ENCODE data around the gene SH3RF3.
A peak's percentile ranks its signal among the peaks of the same experiment; 100 is the strongest.

SH3RF3 gene

DNA sequence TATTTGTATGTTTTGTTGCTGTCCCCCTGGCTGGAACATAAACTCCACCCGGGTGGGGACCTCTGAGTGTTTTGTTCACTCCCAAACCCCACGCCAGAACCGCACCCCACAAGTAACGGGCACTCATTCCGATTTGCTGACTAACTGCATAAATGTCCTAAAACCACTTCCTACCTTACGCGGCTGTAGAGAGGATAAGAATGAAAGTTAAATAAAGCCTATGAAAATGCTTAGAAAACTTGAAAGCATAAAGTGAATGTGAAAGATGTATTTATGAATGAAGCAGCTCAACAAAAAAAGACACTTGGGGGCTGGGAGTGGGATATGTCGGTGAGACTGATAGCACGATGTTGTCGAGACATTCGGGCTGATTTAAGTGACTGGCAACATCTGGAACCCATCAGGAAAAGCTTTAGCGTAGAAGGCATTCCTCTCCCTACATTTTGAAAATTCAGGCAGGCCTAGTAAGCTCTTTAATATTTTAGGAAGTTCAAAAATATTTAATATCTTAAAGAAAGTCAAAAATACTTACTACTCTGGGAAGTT lies 206.7 kb downstream of the SH3RF3 start:
- DNase-seq (ENCODE audit: low read depth in 2 of 2): no peak

DNA sequence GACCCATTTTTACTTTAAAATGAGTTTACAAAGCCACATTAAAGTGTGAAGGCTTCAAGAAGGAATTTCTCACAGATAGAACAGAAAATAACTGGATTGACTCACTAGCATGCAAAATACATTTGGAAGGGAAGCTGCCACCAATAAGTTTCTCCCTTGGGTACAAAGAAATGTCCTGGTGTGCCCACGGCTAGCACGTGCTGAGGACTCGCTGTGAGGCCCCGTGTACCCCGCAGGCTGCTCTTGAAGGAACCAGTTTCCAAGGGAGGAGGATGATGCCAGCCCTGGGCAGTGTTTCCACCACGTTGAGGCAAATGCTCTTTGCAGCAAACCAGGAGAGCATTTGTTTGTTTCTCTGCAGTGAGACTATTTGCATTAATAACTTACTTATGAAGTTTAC lies 207.3 kb downstream of the SH3RF3 start:
- DNase-seq (ENCODE audit: low read depth in 2 of 2): no peak

DNA sequence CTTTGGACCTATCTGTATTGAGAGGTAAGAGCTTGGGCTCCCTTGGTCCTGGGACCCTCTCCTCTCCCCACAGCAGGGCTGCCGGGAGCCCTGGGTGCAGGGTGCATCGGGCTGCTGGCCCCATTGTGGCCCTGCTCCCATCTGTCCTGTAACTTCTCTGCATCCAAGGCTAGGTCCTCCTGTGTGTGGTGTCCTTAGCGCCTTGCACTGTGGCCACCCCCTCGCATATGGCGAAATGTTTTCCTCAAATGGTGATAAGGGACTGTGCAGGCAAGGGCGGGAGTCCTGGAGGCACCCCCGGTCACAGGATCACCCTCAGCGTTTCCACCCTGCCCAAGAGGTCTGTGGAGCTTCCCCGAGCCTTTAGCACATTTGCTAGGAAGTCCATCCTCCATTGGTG lies 208.2 kb downstream of the SH3RF3 start:
- no peak for DNase-seq (ENCODE audit: low read depth in 2 of 2)

DNA sequence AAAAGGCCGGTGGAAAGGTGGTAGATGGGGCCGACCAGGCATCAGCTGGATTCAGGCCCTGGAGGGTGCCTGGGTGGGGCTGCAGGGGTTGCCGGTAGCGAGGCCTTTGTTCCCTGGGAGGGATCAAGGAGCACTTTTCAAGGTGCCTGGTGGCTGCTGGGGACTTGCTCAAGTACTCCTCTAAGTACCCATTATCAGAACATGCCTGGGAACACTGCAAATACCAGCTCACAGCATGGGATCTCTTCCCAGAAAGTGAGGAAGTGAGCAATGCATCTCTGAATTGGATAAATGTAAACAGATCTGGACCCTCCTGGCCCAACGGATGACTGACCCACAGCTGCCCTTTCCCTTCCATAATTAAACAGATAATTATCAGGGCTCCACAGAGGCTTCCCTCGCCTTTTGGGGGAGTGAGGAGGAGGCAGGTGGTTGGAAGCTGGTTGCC lies 210.5 kb downstream of the SH3RF3 start:
- no peak for DNase-seq (ENCODE audit: low read depth in 2 of 2)

DNA sequence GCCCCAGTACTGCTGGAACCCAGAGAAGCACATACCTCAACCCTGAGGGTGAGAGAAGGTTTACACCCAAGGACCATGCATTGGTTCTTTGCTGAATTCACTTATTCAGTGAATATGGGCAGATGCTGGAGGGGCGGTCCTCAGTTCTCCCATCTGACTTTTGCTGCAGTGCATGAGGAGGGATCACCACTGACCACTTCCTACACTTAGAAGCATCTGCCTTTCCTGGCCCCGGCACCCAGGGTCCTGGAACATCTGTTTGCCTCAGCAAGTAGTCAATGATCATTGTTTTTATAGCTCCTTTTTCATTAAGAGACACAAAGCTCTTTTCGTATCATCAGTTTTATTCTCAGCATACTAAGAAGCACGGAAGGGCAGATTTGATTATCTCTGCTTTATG lies 211.4 kb downstream of the SH3RF3 start:
- DNase-seq (ENCODE audit: low read depth in 2 of 2): no peak

DNA sequence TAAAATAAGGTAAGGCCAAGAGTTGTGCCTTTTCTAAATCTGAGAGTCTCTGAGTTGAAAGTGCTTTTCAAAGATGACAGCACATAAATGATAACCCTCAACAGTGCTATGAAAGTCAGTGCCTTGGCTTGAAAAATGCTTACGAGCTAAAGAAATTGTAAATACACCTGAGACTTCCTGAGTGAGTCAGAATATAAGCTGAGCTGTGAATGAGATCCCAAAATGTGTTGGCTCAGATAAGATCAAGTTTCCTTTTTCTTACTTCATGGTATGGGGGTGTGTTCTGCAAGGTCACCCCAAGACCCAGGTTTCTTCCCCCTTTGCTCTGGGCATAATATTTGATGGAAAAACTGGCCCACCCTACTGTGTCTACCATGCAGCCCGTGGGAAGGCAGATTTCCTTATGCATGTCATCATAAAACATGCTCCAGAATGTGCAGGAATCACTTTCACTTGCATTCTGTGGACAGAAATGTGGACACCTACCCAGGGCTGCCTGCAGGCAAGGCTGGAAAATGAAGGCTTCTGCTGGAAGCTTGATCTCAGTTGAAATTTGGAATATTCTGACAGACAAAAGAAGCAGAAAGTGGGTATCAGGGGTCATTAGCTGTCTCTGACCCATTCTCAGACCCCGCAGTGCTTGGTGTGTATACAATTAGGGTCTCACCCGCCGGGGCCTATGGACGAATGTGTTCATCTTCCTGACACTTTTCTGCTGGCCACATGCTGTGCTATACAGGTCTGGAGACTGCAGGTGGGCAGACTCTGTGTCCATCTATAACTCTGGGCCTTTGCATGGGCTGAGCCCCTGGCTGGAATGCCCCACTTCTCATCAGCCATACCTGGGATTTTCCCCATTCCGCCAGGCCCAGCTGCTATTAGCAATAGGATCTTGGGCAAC lies 212.6 kb downstream of the SH3RF3 start:
- no peak for DNase-seq (ENCODE audit: low read depth in 2 of 2)

DNA sequence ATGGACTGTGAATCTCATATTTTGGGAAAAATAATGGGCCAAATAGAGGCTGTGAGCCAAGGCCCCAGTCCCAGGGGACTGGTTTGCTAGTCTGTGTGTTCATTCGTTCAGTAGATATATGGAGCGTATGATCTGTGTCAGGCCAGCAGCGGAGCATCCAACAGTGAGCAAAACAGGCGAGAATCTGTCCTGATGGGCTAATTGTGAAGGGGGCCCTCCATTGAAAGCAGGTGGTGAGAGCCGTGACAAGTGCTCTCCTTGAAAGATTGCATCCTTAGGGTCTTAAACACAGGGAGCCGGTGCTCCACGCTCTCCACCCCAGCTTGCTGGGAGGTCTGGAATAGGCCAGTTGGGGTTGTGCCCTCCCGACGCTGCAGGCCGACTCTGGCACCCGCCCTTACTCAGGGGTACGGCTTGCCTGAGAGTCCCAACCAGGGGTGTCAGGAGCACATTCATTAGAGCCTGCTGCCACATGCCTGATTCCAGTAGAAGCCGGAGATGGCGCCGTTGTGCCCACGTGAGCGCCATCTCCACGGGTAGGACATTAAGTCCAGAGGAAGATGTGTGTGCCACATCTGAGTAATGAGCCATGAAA lies 213.3 kb downstream of the SH3RF3 start:
- no peak for DNase-seq (ENCODE audit: low read depth in 2 of 2)

DNA sequence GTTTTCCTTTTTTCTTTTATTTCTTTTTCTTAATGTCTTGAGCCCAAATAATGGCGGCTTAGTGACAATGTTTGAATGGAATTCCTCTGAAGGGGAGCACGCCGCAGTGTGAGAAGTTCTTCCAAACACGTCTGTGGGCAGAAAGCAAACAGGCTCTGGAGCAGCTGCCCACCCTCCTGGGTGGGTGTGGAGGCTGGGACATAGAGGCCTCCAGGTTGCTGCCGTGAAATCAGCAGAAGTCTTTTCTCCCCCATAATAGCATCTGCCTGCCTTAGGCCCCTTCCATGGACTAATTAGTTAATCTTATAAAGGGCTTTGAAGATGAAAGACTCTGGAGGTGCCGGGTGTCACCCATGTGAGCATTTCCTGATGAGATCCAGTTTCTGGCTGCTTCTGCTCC lies 213.9 kb downstream of the SH3RF3 start:
- DNase-seq (ENCODE audit: low read depth in 2 of 2): no peak

DNA sequence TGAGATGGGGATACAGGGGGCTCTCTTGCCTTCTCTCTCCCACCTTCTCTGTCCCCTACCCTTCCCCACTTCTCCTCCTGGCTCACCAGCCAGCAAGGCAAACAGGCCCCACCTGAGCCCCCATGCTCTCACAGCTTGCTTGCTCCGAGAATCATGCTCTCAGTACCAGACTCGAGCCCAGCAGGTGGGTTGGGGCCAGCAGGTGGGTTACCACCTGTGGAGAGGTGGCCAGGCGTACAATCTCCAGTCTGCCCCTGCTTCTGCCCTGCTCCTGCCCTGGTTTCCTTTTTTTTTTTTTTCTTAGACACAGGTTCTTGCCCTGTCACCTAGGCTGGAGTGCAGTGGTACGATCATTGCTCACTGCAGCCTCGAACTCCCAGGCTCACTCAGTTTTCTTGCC lies 214.5 kb downstream of the SH3RF3 start:
- DNase-seq (ENCODE audit: low read depth in 2 of 2): no peak

DNA sequence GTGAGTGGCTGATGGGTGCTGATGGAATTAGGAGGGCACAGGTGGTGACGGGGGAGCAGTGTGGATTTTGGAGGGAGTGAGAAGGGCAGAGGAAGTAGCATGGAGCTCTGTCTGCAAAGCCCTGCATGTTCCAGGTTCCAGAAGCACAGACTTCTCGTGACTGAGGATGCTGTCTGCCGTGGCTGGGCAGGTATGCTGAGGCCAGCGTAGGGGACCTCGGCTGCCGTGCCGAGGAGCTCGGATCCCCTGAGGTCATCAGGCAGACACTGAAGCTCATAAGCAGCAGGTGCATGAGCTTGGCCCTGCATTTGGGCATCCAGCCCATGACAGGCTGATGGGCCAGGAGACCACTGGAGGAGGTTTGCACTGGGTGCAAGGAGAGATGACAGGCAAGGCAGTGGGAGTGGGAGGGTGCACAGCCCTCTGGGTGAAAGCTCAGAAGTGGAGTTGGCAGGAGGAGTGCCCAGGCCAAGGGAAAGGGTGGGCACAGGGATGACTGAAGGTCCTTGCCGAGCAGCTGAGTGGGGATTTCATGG lies 215.3 kb downstream of the SH3RF3 start:
- DNase-seq (ENCODE audit: low read depth in 2 of 2): no peak

DNA sequence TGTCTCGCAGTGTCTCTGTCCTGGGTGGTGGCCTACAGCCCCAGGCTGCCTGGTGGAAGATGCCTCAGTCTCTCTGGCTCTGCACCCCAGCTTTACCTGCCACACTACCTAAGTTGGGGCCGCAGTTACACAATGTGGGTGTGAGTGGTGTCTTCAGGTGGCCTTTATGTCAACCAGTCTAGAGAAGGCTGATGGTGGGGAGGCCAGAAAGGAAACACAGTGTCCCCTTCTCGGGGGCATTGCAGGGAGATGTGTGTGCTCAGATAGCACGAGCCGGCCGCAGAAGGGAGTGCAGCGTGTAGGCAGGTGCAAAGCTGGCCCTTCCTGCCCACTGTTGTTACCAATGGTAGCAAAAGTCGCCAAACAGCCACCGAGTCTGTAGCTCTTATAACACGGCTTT lies 216.1 kb downstream of the SH3RF3 start:
- DNase-seq (ENCODE audit: low read depth in 2 of 2): no peak

DNA sequence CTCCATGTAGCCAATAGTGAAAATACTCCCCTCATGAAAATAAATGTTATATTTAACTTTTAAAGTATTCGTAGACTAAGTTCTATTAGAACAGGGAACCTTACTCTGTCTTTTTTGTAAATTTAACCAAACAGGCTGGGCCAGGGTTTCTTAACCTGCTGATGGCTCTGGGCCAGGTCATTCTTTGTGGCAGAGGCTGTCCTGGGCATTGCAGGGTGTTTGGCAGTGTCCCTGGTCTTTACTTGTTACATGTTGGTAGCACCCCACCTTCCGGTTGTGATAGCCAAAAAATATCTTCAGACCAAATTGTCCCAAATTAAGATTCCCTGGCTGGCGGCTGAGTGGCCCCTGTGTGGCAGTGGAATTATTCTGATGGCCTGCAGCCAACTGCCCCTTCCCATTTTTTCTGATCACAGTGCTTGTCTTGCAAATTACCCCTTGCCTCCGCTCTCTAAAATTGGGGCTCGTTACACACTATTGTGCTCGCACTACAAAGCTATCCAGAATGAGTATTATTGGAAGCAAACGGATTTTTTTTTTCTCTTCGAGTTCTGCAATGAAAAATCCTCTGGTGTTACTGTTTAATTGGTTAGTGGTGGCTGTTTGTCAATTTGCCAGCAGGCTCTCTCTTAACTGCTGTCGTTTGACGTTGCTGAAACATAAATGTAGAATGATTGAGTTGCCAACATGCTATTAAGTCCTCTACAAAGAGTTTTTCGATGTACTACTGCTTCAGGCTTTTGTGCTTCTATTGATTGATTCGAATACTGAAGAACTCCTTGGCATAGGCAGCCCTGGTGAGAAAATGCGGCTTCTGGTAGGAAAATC lies 216.9 kb downstream of the SH3RF3 start:
- no peak for DNase-seq (ENCODE audit: low read depth in 2 of 2)

DNA sequence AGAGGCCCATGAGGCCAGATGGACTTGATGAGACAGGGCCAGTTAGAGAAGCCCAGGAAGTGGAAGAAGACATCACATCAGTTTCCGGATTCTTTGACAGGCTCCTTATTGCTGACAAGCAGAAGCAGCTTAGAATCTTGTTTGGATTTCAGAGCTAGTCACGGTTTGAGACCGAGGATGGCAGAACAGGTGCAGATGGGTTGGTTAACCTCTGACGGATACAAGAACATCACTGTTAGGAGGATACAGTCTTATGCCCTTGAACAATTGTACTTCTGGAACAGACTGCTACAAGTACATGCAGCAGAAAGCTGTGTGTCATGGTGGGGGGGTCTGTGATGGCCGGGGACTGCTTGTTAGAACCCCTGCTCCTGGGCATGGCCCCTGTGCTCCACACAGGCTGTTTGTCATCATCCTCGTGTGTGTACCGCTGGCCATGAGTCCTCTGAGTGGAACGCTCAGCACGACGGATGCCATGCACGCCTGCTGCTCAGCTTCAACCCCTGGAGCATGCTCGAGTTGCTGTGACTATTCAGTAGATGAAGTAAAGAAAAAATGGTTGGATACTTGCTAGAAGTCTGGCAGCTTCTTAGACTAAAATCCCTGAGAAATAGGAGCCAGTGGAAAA lies 217.7 kb downstream of the SH3RF3 start:
- DNase-seq (ENCODE audit: low read depth in 2 of 2): no peak

DNA sequence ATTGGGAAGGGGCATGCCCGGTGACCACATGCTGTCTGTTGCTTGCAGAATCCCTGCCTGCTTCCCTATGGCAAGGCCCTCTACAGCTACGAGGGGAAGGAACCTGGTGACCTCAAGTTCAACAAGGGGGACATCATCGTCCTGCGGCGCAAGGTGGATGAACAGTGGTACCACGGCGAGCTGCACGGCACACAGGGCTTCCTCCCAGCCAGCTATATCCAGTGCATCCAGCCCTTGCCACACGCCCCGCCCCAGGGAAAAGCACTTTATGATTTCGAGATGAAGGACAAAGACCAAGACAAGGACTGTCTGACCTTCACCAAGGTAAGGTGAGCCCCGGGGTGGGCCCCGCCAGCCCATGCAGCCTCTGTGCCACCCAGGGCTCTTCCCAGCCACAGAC lies 218.6 kb downstream of the SH3RF3 start:
- no peak for DNase-seq (ENCODE audit: low read depth in 2 of 2)

DNA sequence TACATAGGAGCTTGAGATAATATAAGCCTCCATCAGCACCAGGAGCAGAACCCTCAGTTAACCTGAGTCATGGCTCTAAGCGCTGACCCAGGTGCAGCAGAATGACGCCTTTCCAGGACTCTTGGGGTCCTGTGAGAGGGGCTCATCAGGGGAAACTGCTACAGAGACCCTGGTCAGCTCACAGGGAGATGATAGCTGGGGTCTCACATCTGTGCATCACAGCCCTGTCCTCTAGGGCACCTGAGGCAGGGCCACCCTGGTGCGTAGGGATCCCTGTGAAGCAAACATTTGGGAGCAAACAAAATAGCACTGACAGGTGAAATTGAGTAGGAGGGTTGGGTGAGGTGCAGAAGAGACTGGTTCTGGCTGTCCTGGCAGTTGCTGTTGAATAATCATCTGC lies 219.2 kb downstream of the SH3RF3 start:
- no peak for DNase-seq (ENCODE audit: low read depth in 2 of 2)

DNA sequence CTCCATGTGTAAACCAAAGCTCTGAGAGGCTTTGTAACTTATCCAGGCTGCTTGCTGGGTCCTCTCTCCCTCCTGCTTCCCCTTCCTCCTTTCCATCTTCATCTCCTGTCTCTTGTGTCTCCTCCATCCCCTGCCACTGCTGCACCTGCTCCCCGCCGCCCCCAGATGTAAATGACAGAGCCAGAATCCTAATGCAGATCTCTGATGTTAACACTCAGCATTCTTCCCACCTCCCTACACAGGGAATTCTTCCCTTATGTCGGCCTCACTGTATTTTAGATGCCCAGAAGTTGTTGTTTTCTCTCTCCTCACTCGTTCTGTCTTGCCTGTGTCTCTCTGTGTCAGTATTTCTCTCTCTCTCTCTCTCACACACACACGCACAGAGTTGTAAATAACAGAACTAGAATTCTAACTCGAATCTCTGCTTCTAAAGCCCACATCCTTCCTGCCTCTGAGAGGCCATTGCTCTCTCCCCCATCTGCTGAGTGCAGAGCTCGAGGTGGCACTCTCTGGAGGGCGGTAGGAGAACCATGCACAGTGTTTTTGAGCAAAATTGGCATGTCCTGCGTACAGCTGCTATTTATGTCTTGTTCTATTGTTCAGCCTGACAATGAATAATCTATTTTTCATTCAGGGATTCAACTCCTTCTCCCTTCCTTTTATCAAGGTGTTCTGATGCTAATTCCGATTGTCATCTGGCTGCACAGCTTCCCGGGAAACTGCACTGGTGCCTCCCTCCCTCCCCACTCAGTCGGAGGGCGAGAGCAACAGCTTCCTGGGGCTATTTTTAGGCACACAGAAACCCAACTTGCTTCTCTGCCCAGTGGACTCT lies 219.9 kb downstream of the SH3RF3 start:
- DNase-seq (ENCODE audit: low read depth in 2 of 2): peak; percentile 13 to 17

DNA sequence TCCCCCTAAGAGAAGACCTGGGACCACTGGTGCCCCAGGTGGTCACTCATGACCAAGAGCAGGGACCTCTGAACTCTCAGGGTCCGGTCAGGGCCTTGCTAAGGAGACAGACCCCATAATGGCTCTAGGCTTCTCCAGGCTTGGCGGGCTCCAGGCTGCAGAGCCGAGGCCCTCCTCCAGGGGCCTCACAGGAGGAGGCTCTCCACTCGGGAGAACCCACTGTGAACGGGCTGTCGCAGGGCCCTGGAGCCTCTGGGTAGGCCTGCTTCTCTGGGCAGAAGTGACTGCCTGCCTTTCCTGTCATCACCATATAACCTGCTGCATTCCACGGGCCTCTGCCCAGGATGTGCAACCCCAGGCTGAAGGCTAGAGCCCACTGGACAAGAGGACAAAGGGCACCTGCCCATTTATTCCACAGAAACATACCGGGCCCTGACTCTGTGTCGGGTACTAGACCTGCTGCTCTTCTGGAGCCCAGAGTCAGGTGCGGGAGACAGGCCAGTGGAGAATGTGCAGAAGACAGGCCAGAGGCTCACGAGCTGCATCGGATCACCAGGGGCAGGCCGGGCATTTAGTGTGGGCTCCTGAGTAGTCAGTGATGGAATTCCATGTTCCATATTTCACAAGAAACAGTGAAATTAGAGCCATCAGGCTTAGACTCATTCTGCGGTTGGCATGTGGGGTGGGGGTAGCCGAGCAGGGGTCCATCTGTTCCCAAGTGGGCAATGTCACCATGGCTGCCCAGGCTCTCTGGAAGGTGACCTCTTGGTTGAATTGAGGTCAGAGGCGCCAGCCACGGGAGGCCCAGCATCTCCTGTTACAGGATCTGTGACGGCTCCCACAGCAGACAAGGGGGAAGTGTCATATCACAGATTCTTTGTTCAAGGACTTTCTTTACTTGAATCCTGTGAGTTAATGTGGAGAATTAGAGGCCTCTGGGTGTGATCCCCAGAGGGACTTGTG lies 220.8 kb downstream of the SH3RF3 start:
- no peak for DNase-seq (ENCODE audit: low read depth in 2 of 2)

DNA sequence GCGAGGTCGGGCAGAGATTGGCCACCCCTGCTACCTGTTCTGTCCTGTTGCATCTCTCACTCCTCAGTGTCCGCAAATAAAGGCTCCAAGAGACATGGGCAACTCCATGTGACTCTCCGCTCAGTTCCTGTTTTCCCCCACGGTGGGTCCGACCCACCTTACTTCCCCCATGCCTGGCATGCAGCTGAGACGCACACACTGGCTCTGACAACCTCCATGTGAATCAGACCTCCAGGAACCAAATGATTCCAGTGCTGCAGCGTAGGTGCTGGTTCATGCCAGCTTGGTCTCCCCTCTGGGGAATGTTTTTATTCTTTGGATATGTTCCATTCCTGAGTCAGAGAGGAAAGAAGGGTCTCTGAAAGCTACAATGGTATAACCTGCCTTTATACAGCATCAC lies 221.5 kb downstream of the SH3RF3 start:
- no peak for DNase-seq (ENCODE audit: low read depth in 2 of 2)

DNA sequence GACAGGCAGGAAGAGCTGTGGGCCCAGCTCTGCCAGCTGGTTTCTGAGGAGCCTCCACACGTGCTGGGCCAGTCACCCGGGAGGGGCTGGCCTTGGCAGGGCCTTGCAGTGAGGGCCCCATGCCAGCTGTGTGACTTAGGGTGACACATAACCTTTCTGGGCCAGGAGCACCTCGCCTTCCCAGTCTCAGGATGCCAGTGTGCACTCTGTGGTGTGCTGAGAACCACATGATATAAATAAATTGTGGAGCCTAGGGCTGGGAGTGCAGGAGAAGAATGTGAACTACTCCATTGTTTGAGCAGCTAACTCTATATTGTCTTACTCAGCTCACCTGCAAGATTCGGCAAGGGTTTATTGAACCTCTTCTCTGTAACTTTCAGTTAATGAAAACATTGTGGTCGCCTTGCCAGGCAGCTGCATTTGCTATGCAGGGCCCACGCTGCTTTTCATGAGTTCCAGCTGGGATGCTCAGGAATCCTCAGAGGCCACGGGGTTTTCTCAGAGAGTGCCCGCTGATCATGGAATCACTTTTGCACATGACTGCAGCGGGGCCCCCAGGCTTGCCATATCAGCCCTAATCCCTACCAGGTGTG lies 222.3 kb downstream of the SH3RF3 start:
- no peak for DNase-seq (ENCODE audit: low read depth in 2 of 2)

Data from stimulated activated CD8-positive, alpha-beta memory T cell treated with anti-CD3 and anti-CD28 coated beads, Interleukin-2, amount 100 ng/mL, for 1 hour (primary cell).